Cardiac fibroblast (primary cell): Measurements from ENCODE around the gene DNAJC5G.

Experiments
- DNase-seq, 2 donors: peaks; one replicate each; pipeline versions ENCODE4 v3.0.0 to v3.0.0-alpha.2; 2010; ENCODE audit warnings: low read depth in 2 of 2
- H3K4me3 ChIP-seq, 2 donors: replicated peaks in 1 of 2; 1 replicate in 1 of 2; 2 replicates in 1 of 2; pipeline ENCODE4 v1.5.1; 2011; ENCODE audit warnings: low read depth in 2 of 2, low read length in 2 of 2, mild to moderate bottlenecking in 2 of 2, moderate library complexity in 1 of 2
- CTCF ChIP-seq: IDR thresholded peaks from one replicate; pipeline ENCODE4 v1.5.1; 2011; ENCODE audit warnings: low read depth, mild to moderate bottlenecking, low read length, inconsistent platforms

Gene DNAJC5G

DNA sequence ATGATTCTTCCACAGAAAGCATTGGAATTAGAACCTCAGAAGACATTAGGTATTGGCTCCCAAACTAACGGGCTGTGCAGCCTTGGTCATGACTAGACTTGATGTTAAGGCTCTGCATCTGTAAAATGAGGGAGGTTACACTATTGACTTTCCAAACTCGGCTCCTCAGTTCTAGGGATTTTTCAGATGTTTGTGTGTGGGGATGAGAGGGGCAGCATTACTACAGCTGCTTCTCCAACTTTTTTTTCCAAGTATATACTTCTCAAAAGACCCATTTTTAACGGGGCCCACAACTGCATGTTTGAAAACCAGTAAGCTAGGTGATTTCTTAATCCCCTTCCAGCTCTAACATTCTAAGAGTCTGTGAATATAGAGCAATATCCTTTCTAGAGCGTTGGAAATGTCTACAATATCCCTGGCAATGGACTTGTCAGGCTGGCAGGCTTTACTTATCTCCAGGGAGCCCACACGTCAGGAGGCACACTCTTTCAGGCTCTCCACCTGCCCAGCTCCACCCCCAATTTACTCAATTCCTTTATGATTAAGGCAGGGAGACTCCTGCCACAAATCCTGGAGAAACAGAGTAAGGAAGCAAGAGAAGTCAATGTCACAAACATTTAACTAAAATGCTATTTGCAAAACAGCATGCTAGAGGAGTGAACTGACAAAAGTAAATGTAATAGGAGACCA lies 48.5 kb downstream of the DNAJC5G start:
- DNase-seq = no peak
- peak overlapping the region; percentile 72 to 86 for H3K4me3 ChIP-seq
- no peak for TF ChIP-seq CTCF

DNA sequence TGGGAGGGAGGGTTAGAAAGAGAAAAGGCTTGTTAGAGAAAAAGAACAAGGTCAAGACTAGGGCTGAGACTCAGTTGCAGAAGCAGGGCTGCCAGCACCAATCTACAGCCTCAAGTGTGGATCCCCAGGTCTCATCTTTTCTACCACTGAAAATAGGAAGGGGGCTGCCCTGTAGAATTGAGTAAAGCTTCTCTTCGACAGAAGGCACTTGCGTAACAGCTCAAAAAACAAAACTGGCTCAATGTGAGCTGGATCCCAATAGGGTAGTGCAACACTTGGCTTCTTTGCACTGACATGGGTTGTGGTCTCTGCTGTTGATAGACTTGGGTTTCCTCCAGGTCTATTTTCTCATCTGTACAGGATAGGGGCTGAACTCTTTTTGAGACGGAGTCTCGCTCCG lies 49.5 kb downstream of the DNAJC5G start:
- no peak for DNase-seq
- no peak overlapping the region for H3K4me3 ChIP-seq
- no peak for TF ChIP-seq CTCF
